GM18873 (cell line): Measurements from ENCODE around the gene RELB.
A peak's percentile ranks its signal among the peaks of the same experiment; 100 is the strongest.
"Not testable (repeated sequence)": the region's sequence is repeated elsewhere in the genome, so short reads cannot be mapped to it uniquely, and the experiment has no call there.

Experiments
- ATAC-seq: cut with Tn5 transposase; IDR thresholded peaks from one replicate; pipeline ENCODE4 v1.9.1; 2021; ENCODE audit warnings: mild to moderate bottlenecking, moderate library complexity, moderate number of reproducible peaks; ENCODE audit not compliant: unreplicated experiment, low FRiP score

The RELB gene

DNA sequence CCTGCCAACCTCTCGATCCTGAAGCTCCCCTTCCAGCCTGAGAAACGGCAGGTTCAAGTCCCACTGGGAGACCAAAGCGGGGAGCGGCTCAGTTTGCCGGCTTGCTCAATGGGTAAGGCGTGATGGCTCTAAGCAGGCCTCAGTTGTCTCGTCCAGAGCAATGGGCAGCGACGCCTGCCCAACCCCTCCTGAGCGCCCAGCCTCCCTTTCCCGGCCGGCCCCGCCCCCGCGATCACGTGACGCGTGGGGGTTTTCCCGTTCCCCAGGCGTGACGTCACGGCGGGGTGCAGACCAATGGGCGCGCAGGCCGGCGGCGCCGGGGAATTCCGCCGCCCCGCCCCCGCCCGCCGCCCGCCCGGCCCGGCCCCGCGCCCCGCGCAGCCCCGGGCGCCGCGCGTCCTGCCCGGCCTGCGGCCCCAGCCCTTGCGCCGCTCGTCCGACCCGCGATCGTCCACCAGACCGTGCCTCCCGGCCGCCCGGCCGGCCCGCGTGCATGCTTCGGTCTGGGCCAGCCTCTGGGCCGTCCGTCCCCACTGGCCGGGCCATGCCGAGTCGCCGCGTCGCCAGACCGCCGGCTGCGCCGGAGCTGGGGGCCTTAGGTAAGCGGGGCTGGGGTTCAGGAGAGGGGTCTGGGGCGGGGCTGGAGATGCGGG lies at the start of gene RELB:
Gene RELB (plus strand): TSS at position 378 of the 653 bp plus-strand sequence. CDS start 116 bp downstream, at position 494.
- ATAC-seq, result peak; percentile 36

GRCh38 chr19:44954278-44954648 lies 47.0 kb upstream of the RELB start:
- ATAC-seq, result no peak

- peak; percentile 68 for ATAC-seq
These were observed 46.4 kb upstream of the RELB start, which contains the start of gene CLPTM1 for GRCh38 chr19:44954649-44955504. Gene CLPTM1 (plus strand): TSS chr19:44955380. CDS start chr19:44955396, 16 bp downstream.

DNA sequence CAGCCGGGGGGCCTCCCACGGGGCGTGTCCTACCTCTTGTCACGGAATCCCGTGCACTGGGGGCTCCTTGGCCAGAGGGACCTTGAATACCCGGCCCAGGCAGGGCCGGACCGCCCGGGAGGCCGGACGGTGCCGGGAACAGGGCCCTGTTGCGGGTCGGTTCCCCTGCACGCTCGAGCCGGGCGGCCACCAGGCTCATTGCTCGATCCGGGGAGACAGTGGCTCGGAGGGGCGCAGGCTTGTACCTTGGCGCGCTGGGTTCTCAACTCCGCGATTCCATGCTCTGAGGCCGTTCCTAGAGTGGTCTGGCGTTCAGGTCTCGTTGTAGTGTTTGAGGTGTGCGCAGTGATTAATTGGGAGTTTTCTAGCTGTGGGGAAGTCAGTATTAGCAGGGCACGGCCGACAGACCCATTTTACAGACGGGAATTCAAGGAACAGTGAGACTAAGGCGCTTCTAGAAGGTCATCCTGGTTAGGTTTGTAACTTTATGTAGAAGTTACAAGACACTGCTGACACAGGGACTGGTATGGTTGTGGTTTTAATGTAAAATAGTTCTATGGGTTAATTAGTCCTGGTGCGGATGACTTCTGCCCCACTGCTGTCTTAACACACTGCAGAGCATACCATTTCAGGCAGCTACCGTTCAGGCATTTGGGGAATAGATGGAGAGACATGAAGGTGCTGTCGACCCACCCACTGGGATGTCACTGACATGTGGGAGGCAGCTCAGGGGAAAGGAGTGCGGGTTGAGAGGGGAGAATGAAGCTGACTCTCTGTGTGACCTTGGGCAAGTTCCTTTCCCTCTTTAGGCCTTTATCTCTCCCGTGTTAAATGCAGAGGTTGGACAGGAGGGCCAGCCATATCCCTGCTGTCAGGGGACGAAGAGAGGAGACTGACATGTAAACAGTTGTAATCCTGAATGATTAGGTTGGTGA lies 45.5 kb upstream of the RELB start:
- peak; percentile 17 for ATAC-seq

DNA sequence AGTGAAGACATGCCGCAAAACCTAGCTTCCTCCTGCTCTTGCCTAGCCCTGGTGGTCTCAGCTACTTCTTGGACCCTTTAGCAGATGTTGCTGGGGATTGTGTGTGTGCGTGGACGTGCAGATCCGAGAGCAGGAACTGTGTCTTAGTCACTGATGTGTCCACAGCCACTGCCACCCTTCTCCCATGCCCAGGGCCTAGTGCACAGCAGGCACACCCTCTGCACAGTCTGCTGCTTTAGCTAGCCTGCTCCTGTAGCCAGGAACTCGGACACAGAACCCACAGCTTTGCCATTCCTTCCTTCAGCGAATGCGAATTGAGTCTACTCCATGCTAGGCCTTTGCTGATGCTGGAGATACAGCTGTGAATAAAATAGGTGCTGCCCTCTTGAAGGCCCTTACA lies 43.7 kb upstream of the RELB start:
- ATAC-seq, result no peak

- ATAC-seq, result no peak
These were observed 43.2 kb upstream of the RELB start for GRCh38 chr19:44958090-44958489.

DNA sequence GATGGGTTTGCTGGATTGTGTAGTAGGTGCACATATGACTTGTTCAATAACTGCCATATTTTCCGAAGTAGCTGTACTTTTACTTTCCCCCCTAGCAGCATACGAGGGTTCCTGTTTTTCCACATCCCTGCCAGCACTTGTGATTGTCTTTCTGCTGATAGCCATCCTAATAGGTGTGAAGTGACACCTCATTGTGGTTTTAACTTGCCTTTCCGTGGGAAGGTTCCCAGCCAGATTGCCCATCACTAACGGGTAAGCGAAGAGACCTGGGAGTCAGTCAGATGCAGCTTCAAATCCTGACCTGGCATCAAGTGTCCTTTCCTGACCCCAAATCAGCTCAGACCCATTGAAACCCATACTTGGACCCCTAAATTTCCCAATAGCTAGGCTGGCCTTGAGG lies 41.6 kb upstream of the RELB start:
- ATAC-seq, result no peak

- no peak for ATAC-seq
These were observed 40.1 kb upstream of the RELB start for GRCh38 chr19:44960906-44961728.

- no peak for ATAC-seq
These were observed 39.4 kb upstream of the RELB start for GRCh38 chr19:44961821-44962220.

DNA sequence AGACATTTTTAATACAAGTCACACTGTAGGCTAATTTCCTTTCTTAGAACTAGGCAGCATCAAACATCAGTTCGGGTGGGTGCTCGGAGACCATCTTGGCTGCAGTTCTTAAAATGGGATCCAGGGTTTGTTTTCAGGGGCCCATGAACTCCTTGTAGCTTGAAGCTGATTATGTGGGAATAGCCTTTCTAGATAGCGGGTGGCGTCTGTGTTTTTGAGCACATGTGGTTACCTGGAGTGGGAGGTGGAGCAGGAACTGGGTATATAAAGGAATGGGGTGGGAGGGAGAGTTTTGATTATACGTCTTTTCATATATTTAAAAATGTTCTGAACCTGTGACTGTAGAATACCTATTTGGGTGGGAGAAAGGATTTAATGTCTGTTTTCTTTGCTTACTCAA lies 33.1 kb upstream of the RELB start:
- ATAC-seq, result no peak

DNA sequence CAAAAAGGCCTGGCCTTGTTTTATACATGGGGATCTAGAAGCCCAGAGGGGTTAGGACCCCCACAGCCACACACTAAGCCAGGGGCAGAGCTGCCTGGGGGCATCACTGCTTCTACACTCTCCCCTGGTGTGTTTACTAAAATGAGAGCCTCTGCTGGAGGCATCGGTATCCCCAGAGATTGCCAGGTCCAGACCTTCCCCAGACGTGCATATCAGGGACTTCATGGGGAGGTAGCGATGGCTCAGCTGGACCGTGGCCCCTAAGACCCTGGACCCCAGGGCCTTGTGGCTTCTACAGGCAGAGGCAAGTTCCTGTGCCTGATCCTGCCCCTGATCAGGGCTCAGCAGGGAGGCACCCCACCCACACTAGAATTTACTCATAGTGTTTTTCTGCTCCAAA lies 32.6 kb upstream of the RELB start:
- no peak for ATAC-seq

GRCh38 chr19:44969437-44969836 lies 31.8 kb upstream of the RELB start:
- no peak for ATAC-seq

DNA sequence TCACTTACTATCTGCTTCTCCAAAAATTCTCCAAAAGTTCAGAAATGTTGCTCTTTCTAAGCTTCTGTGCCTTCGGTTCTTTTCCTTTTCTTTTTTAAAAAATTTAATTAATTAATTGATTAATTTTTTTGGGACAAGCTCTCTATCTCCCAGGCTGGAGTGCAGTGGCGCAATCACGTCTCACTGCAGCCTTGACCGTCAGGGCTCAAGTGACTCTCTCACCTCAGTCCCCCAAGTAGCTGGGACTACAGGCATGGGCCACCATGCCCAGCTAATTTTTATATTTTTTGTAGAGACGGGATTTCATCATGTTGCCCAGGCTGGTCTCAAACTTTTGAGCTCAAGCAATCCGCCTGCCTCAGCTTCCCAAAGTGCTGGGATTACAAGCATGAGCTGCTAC lies 29.8 kb upstream of the RELB start:
- ATAC-seq, result not testable (repeated sequence)

DNA sequence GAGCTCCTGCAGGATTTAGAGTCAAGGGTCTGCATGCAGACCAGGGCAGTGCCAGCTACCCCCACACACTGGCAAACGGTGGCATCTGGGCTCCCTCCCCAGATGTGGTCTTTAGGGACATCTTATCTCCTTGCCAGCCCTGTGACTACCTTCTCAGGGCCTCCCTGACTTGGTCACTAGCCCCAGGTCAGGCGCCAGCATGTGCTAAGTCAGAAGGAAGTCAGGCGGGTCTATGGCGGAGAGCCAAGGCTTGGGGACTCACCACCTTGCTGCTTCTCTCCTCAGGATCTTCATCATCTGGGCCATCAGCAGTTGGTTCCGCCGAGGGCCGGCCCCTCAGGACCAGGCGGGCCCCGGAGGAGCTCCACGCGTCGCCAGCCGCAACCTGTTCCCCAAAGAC lies 28.5 kb upstream of the RELB start:
- ATAC-seq, result no peak

- ATAC-seq, result no peak
These were observed 27.1 kb upstream of the RELB start for GRCh38 chr19:44973982-44974735.

GRCh38 chr19:44974857-44975256 lies 26.4 kb upstream of the RELB start:
- no peak for ATAC-seq

- no peak for ATAC-seq
These were observed 25.8 kb upstream of the RELB start for GRCh38 chr19:44975444-44975843.

- no peak for ATAC-seq
These were observed 17.3 kb upstream of the RELB start for GRCh38 chr19:44984005-44984404.

- no peak for ATAC-seq
These were observed 15.8 kb upstream of the RELB start for GRCh38 chr19:44985445-44985844.
